Suppressor macrophage treated with lipopolysaccharide for 1 hour (primary cell): Measurements from ENCODE around the gene C15orf39.
"Not testable (repeated sequence)": the region's sequence is repeated elsewhere in the genome, so short reads cannot be mapped to it uniquely, and the experiment has no call there.

ENCODE experiments used
- DNase-seq, 3 donors: peaks; one replicate each; pipeline ENCODE4 v3.0.0-alpha.2; 2020 to 2022

The C15orf39 gene

GRCh38 chr15:75212200-75212858 is 10.6 kb downstream of the C15orf39 start:
- no peak for DNase-seq

GRCh38 chr15:75213212-75213767 is 11.6 kb downstream of the C15orf39 start:
- DNase-seq, result no peak

DNA sequence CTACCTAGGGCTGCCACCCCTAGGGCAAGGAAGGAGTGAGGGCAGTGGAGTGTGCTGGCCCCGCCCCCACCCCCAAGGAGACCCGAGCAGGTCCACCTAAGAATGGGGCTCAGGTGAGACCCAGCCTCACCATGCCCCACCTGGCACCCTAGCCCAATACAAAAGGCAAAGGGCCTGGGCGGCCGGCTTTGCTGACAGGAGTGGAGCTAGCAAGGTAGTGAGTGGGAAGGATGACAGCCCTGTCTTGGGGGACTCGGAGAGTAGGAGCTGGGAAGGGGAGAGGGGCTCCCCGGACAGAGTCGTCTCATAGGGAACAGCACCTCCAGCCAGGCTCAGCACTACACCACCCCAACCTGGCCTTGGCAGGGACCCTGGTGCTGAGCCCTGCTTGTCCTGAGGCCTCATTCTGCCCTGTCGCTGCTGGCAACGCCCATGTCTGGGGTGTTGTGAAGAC is 12.1 kb downstream of the C15orf39 start:
- DNase-seq, result no peak

- no peak for DNase-seq
Measured at GRCh38 chr15:75214293-75215096, 12.8 kb downstream of the C15orf39 start.

DNA sequence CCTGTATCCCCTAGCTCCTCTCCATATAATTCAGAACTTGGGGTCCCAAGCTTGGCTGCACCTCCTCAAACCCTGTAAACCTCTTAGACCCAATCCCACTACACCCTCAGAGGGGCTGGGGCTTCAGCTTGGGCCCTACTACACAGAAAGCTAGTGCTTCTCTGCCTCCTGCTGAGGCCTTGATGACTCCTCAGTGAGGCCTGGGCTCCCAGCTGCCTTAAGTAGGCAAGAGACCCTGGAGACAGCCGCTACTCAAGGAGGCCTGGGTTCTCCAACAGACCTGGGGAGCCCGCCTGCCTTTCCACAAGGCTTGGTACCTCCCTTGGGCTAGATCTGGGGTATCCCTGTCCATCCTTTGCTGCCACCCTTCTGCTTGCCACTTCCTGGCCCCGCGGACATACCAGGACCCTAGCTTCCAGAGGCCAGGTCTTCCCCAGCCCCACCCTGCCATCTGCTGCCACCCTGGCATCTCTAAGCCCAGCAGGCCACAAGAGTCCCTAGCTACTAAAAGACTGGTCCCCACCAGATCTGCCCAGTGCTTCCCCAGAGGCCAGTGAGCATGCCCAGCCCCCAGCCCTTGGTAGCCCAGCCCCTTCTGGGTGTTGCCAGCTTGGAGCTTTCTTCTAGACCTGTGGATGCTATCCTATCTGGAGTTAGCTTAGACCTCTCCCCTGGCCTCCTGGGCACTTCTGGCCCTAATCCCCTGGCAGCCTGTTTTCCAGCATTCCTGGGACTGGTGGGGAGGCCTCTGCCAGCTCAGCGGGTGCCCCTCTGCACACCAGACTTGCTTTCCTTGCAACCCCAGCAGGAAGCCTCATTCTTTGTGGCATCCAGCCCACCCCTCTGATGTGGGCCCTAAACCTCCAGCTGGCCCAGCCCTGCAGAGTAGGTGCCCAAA is 13.7 kb downstream of the C15orf39 start:
- no peak for DNase-seq

DNA sequence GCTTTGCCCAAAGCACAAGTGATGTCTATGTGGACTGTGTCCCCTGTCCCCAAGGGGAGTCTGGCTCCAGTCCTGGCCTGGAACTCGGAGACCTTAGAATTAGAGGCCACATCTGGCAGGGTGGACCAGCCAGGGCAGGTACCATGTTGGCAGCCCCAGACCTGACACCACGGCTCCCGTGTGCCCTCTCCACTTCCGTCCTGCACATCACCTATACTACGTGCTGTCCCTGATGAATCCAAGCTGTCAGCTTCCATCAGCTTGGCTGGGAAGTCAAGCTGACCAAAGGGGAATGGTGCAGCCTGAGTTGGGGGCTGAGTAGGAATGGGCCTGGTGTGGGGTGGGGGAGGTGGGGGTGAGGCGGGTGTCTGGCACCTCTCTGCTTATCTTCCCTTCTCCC is 15.3 kb downstream of the C15orf39 start:
- DNase-seq, result no peak

- DNase-seq, result not testable (repeated sequence)
Measured at GRCh38 chr15:75217574-75217973, 15.9 kb downstream of the C15orf39 start.

DNA sequence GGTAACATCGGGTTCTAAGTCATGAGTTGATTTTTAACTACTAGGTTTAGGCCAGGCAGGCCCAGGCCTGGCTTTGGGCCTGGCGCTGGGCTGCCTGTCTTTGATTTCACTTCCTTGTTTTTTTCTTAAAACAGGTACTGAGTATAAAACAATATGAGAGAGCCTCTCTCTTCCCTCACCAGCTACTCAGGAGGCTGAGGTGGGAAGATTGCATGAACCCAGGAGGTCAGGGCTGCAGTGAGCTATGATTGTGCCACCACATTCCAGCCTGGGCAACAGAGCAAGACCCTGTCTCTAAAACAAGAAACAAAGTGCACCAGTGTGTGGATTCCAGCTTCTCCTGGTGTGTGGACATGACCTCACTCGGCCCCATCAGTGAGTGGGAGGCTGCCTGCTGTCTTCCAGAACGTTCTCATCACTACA is 17.8 kb downstream of the C15orf39 start:
- not testable (repeated sequence) for DNase-seq

- no peak for DNase-seq
Measured at GRCh38 chr15:75223688-75224087, 22.0 kb downstream of the C15orf39 start.

GRCh38 chr15:75224281-75224680 is 22.6 kb downstream of the C15orf39 start:
- no peak for DNase-seq

GRCh38 chr15:75225102-75225836 is 23.6 kb downstream of the C15orf39 start:
- DNase-seq, result not testable (repeated sequence)

DNA sequence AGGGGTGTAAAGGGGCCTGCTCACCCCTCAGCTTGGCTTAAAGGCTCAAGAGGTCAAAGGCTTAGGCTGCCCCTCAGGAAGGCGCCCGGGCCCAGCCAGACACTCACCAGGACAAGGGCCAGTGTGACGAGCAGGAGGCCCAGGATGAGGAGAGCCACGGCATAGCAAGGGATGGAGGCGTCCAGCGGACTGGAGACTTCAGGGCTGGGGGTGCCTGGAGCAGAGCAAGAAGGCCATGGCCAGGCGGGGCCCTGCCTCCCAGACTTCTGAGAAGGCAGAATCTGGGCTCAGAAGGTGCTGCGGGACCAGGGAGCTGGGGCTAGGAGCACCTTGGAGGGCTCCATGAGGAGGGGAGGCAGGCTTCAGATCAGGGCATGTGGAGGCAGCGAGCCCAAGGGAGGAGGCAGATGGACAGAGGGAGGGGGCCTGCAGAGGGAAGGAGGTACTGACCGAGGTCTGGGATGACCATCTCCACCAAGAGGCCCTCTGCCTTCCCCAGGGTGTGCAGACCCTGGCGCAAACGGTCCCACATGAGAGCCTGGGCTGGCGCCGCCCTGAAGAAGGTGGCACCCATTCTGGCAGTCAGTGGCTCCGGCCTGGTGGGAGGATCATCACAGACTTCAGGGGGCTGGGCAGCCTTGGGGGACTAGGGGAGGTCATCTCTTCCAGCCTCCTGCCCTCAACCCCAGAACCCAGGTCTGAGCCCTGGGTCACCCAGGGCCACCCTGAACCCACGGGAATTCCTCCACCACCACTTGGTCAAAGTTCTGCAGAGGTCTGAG is 24.5 kb downstream of the C15orf39 start:
- DNase-seq, result no peak

- DNase-seq, result not testable (repeated sequence)
Measured at GRCh38 chr15:75227112-75227511, 25.4 kb downstream of the C15orf39 start.

GRCh38 chr15:75227663-75228280 is 26.1 kb downstream of the C15orf39 start:
- DNase-seq, result no peak

DNA sequence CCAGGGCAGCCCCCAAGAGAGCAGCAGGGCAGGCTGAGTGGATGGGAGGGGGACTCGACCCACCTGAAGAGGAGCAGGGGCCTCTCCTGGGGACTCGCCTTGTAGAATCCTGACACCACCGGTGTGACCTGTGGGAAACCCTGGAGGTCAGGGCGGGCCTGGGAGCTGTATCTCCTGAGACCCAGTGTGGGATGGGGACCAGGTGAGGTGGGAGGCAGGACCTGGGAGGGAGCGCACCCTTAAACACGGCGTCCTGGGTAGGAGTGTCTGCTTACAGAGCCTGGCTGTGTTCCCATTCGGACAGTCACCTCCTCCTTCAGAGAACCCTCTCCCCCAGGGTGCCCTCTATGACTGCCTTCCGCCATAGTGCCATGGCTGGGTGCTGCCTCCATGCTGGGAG is 27.1 kb downstream of the C15orf39 start:
- no peak for DNase-seq

DNA sequence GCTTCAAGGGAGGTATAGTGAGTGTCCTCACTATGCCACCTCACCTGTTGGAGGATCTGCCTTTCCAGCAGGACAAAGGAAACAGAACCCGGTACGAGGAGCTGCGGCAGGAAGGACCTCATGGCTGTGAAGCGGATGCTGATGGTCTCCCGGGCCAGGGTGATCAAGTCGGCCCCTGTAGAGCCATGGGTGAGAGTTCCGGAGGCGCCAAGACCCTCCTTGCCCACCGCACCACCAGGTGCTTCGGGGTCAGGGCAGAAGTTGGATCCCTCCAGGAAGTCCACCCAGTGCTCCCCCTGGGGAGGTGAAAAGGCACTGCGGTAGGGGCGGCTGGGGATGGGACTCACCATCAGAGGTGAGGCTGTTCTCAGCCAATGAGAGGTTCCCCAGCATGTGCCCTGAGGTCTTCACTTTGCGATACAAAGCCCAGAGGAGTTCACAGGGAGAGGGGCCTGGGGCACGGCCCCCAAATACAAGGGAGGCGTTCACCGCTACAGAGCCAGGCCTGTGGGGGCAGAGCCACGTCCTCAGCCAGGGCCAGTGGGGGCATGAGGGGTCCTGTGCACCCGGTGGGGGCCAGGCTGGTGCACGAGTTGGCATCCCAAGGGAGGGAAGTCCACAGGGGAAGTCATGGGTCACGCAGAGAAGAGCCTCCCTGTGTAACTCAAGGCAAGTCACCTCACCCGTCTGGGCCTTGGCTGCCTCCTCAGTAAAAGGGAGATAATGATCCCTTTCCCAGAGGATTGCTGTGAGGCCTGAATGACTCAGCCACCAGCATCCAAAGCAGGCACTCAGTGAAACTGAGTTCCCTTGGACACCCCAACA is 27.7 kb downstream of the C15orf39 start:
- DNase-seq, result no peak

- DNase-seq, result no peak
Measured at GRCh38 chr15:75230016-75230343, 28.3 kb downstream of the C15orf39 start.

GRCh38 chr15:75230551-75231371 is 29.1 kb downstream of the C15orf39 start:
- no peak for DNase-seq

DNA sequence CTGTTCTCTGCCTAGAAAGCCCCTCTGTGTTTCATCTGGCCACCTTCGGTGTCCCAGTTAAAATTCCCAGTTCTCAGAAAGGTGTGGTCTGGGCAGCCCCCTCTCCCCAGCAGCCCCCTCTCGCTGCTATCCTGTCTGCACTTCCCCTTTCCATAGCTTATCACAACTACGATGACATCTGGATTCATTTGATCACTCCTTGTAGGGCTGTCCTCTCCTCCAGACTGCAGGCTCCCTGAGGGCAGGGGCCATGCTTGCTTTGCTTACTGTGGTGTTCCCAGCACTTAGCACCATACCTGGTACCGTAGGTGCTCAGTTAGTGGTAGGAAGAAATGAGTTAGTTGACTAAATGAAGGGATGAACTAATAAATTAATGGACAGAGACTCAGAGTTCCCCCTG is 30.2 kb downstream of the C15orf39 start:
- DNase-seq, result no peak
